ENCODE results near the gene CA7. TPM values are rescaled to one million over a fixed set of nuclear protein-coding genes. Genes with fewer than 3 reads are reported as not detected.
A peak's percentile ranks its signal among the peaks of the same experiment; 100 is the strongest.

CA7 gene
- total RNA-seq, 4 donors from 2014 or later, result 0.19 TPM; not detected in 3

DNA sequence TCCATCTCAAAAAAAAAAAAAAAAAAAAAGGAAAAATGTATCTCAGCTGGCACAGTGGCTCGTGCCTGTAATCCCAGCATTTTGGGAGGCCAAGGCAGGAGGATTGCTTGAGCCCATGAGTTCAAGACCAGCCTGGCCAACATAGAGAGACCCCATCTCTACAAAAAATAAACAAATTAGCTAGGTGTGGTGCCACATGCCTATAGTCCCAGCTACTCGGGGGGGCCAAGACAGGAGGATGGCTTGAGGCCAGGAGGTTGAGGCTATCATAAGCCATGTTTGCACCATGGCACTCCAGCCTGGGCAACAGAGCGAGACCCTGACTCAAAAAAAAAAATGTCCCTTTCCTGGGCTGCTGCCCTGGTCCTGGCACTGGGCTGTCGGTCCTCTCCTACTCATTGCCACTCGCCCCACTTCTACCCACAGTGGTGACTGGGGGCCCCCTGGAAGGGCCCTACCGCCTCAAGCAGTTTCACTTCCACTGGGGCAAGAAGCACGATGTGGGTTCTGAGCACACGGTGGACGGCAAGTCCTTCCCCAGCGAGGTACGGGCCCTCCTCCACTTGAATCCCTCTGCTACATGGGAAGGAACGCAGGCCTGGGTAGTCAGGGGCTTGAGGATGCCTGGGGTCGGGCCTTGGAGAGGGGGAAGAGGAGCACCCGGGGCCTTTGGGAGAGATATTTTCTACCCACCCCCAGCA is 6.1 kb downstream of the CA7 start:
- no peak overlapping the region for H3K4me3 ChIP-seq
- ATAC-seq (no peak), DNase-seq (peak in 1 of 2 donors; percentile 3)
- no peak overlapping the region for H3K27ac ChIP-seq
- H3K4me1 ChIP-seq, result no peaks in the 10 kb centered on the region
- TF ChIP-seq, protein P1, sequence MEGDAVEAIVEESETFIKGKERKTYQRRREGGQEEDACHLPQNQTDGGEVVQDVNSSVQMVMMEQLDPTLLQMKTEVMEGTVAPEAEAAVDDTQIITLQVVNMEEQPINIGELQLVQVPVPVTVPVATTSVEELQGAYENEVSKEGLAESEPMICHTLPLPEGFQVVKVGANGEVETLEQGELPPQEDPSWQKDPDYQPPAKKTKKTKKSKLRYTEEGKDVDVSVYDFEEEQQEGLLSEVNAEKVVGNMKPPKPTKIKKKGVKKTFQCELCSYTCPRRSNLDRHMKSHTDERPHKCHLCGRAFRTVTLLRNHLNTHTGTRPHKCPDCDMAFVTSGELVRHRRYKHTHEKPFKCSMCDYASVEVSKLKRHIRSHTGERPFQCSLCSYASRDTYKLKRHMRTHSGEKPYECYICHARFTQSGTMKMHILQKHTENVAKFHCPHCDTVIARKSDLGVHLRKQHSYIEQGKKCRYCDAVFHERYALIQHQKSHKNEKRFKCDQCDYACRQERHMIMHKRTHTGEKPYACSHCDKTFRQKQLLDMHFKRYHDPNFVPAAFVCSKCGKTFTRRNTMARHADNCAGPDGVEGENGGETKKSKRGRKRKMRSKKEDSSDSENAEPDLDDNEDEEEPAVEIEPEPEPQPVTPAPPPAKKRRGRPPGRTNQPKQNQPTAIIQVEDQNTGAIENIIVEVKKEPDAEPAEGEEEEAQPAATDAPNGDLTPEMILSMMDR (IDR thresholded peaks at IDR 0.05 in 4 of 5, conservative IDR thresholded peaks at IDR 0.05 in 1 of 5), result no peak
- no peak for TF ChIP-seq POLR2A (IDR thresholded peaks at IDR 0.05)
- peaks cover 8 to 10% (median 8%) of the 10 kb centered on the region in 3 donors for H3K27me3 ChIP-seq
- intact Hi-C loops (cut with DNase I; ENCODE audit: low total_unique reads), result no loop called here
- H3K9me3 ChIP-seq, result no peaks in the 10 kb centered on the region
- no peaks in the 10 kb centered on the region for H3K36me3 ChIP-seq
- in situ Hi-C loops (cut with MboI; ENCODE audit: low sequenced_read_pairs in 4 of 4), result loop anchor here in 1 of 4 donors (25.0 kb wide), 2 partner anchors 238 to 438 kb away; partner anchors contain the start of gene CMTM3

DNA sequence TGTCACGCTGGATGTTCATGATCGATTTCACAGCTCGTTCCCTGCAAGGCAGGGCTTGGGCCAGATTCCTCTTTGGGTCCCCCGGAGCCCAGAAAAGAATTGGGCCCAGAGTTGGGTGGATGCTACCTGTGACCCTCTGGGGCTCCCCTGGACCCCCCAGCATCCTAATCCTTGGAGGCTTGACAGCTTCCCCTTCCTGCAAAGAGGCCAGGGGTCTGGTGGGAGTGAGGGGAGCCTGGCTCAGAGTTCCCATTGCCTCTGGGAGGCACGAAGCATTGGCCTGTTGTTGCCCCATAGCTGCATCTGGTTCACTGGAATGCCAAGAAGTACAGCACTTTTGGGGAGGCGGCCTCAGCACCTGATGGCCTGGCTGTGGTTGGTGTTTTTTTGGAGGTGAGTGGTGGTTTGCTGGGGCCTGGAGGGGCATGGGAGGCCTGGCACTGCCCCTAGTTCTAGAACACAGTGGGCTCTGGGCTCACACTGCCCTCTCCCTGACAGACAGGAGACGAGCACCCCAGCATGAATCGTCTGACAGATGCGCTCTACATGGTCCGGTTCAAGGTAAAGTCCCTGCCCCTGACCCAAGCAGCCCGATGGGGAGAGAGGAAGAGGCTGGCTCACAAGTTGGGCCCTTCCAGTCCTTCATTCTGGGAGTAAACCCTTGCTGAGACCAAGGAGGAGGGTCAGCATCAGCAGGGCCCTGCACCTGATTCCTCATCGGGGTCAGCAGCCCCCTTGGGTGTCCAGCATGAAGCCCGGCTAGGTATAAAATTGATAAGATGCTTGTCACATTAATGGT is 7.2 kb downstream of the CA7 start:
- no peak for ATAC-seq
- no peak for TF ChIP-seq POLR2A (IDR thresholded peaks at IDR 0.05)
- TF ChIP-seq, protein P1 (IDR thresholded peaks at IDR 0.05 in 4 of 5, conservative IDR thresholded peaks at IDR 0.05 in 1 of 5), result no peak
- H3K27me3 ChIP-seq, result peaks cover 0 to 6% (median 5%) of the 10 kb centered on the region in 3 donors
- intact Hi-C loops (cut with DNase I; ENCODE audit: low total_unique reads) (no loop called here), in situ Hi-C loops (cut with MboI; ENCODE audit: low sequenced_read_pairs in 4 of 4) (loop anchor here in 1 of 4 donors (25.0 kb wide), 2 partner anchors 239 to 439 kb away; partner anchors contain the start of gene CMTM3)
- H3K9me3 ChIP-seq, result no peaks in the 10 kb centered on the region
- no peaks in the 10 kb centered on the region for H3K4me1 ChIP-seq
- no peak overlapping the region for H3K4me3 ChIP-seq
- no peaks in the 10 kb centered on the region for H3K36me3 ChIP-seq
- DNase-seq, result no peak
- no peak overlapping the region for H3K27ac ChIP-seq

DNA sequence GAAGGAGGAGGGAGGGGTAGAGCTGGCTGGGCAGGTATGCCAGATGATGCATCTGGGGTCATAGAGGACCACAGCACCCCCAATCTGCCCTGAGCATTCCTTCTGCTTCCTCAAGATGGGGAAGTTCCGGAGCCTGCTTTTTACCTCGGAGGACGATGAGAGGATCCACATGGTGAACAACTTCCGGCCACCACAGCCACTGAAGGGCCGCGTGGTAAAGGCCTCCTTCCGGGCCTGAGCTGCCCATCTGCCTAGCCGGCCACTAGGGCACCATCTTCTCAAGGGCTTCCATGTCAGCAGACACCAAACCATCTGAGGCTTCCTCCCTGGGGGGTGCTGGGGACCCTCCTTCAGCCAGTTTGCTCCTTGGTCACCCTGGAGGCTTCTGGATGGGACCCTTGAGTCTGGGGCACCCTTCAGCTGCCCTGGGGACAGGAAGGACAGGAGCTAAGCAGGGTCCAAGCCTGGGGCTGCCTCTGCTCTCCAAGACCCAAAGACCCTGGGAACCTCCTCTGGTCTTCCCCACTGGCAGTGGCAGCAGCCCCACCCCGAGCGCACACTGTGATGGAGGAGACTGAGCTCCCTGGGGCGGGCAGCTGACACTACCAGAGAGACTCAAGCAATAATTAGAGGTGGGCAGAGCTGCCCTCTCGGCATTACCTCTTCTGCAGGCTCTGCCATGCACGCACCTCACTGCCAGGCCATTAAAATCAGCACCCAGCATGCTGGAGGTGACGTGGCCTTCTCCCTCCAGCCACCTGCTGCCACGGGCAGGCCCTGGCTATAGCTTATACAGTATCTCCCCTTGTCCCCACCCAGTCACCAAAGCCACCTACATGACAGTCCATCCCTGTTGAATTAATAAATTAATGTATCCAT is 9.3 kb downstream of the CA7 start:
- in situ Hi-C loops (cut with MboI; ENCODE audit: low sequenced_read_pairs in 4 of 4), result loop anchor here in 1 of 4 donors (25.0 kb wide), 2 partner anchors 241 to 441 kb away; partner anchors contain the start of gene CMTM3
- no peaks in the 10 kb centered on the region for H3K9me3 ChIP-seq
- intact Hi-C loops (cut with DNase I; ENCODE audit: low total_unique reads), result no loop called here
- no peak for DNase-seq
- no peaks in the 10 kb centered on the region for H3K36me3 ChIP-seq
- H3K27me3 ChIP-seq, result no peaks in the 10 kb centered on the region
- H3K4me1 ChIP-seq, result no peaks in the 10 kb centered on the region
- no peak overlapping the region for H3K4me3 ChIP-seq
- no peak for ATAC-seq
- no peak overlapping the region for H3K27ac ChIP-seq
- no peak for TF ChIP-seq POLR2A (IDR thresholded peaks at IDR 0.05)
- TF ChIP-seq, protein P1 (IDR thresholded peaks at IDR 0.05 in 4 of 5, conservative IDR thresholded peaks at IDR 0.05 in 1 of 5), result no peak

DNA sequence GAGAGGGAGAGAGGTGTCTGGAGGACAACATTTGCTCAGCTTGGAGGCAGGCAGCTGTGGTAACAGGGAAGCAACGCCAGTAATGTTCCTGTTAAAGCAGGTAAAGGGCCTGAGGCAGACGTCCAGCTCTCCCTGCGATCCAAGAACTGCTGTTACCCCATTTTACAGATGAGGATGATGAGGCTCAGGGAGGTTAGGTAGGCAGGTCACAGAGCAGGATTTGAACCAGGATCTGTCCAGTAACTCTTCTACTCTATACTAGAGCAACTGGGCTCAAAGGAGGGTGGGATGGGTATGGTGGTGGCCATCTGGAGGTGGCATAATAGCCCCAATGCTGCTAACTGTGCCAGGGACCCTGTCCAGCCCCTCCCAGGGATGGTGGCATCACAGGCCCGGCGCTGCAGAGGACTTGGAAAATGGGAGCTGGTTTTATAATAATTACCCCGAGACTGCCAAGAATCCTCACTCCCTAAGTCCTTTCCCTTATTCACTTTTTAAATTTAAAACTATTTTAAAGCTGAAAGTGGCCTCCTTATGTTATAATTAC is 12.0 kb downstream of the CA7 start:
- ATAC-seq (no peak), DNase-seq (no peak)
- TF ChIP-seq, protein P1 (IDR thresholded peaks at IDR 0.05 in 4 of 5, conservative IDR thresholded peaks at IDR 0.05 in 1 of 5), result no peak
- TF ChIP-seq POLR2A (IDR thresholded peaks at IDR 0.05), result no peak
- Histone ChIP-seq H3K4me3 (no peak overlapping the region), H3K27me3 (no peaks in the 10 kb centered on the region), H3K36me3 (no peaks in the 10 kb centered on the region), H3K27ac (no peak overlapping the region), H3K4me1 (no peaks in the 10 kb centered on the region), H3K9me3 (no peaks in the 10 kb centered on the region)
- in situ Hi-C loops (cut with MboI; ENCODE audit: low sequenced_read_pairs in 4 of 4) (loop anchor here in 1 of 4 donors (25.0 kb wide), 2 partner anchors 244 to 444 kb away; partner anchors contain the start of gene CMTM3), intact Hi-C loops (cut with DNase I; ENCODE audit: low total_unique reads) (no loop called here)

Data from gastrocnemius medialis (tissue), 4 donors.